Hepatocyte (in vitro differentiated cells): ENCODE measurements around the gene KCNB1.

Experiments used
- CTCF ChIP-seq: fragments of 200-600 bp; sonication (generic); IDR thresholded peaks from 2 replicates; pipeline ENCODE4 v1.5.1; 2016; ENCODE audit warnings: antibody characterized with exemption, mild to moderate bottlenecking; ENCODE audit not compliant: poor library complexity
- EZH2 ChIP-seq: fragments of 200-600 bp; sonication (generic); IDR thresholded peaks from 2 replicates; pipeline ENCODE4 v1.6.1; 2016; ENCODE audit warnings: antibody characterized with exemption, mild to moderate bottlenecking, borderline replicate concordance

GRCh38 chr20:49452011-49452482 is 30.4 kb downstream of the KCNB1 start:
- TF ChIP-seq CTCF (no peak), EZH2 (no peak)
